Mucosa of descending colon (tissue), 3 donors: ENCODE results near the gene RAP1B. TPM values are rescaled to one million over a fixed set of nuclear protein-coding genes. Genes with fewer than 3 reads are reported as not detected.
"Not testable (repeated sequence)": the region's sequence is repeated elsewhere in the genome, so short reads cannot be mapped to it uniquely, and the experiment has no call there.

ENCODE experiments used
- ATAC-seq: fragments of 200-7000 bp; cut with Tn5 transposase; one replicate; pipeline ENCODE4 v1.9.1; 2020; ENCODE audit warnings: mild to moderate bottlenecking, moderate library complexity
- DNase-seq, 3 donors: peaks; one replicate each; pipeline ENCODE4 v3.0.0-alpha.2; 2020
- H3K36me3 ChIP-seq: fragments of 200-600 bp; one replicate; pipeline ENCODE4 v1.8.0; 2021; ENCODE audit warnings: low read depth, mild to moderate bottlenecking
- H3K4me1 ChIP-seq: fragments of 200-600 bp; one replicate; pipeline ENCODE4 v1.8.0; 2021; ENCODE audit warnings: low read depth, mild to moderate bottlenecking
- H3K4me3 ChIP-seq: fragments of 200-600 bp; one replicate; pipeline ENCODE4 v1.8.0; 2021; ENCODE audit warnings: mild to moderate bottlenecking
- H3K9me3 ChIP-seq: fragments of 200-600 bp; one replicate; pipeline ENCODE4 v1.8.0; 2021; ENCODE audit warnings: mild to moderate bottlenecking
- intact Hi-C, 2 donors: fragments of 100-400 bp; cut with DNase I in 1 of 2; cut with micrococcal nuclease in 1 of 2; formaldehyde crosslinking; loops; one replicate each; pipeline versions ENCODE4 v1.11.0 to v1.11.1; 2022; cut with DNase I, micrococcal nuclease
- total RNA-seq, 3 donors: library from RNA; stranded (reverse); fragmentation: NEBNext Ultra II Directional in 2 of 3; extraction: Animal tissue kit (Norgen Biotek cat#: 25700) in 2 of 3; gene quantifications; one replicate each; pipeline versions ENCODE4 v1.2.1 to v1.2.4, GENCODE V29; 2021 to 2023
- TF ChIP-seq, protein P1 (sequence below): fragments of 200-600 bp; IDR thresholded peaks from one replicate; pipeline ENCODE4 v1.8.0; 2022; ENCODE audit warnings: antibody characterized with exemption, mild to moderate bottlenecking
- donor health status: DM: no; HTN: no; CAD: no; lungs with moderate emphysema.
- donor health status: DM: no; HTN: no; CAD: no.
- donor health status: DM: no; HTN: yes; CAD: no.

The RAP1B gene
- total RNA-seq, 3 donors from 2014 or later: 158 to 182 (median 168) TPM

GRCh38 chr12:68667896-68668295, 57.2 kb downstream of the RAP1B start:
- H3K36me3 ChIP-seq: no peaks in the 10 kb centered on the region
- intact Hi-C loops: no loop called here
- ATAC-seq (no peak), DNase-seq (no peak)
- H3K9me3 ChIP-seq: no peaks in the 10 kb centered on the region
- TF ChIP-seq, protein P1, sequence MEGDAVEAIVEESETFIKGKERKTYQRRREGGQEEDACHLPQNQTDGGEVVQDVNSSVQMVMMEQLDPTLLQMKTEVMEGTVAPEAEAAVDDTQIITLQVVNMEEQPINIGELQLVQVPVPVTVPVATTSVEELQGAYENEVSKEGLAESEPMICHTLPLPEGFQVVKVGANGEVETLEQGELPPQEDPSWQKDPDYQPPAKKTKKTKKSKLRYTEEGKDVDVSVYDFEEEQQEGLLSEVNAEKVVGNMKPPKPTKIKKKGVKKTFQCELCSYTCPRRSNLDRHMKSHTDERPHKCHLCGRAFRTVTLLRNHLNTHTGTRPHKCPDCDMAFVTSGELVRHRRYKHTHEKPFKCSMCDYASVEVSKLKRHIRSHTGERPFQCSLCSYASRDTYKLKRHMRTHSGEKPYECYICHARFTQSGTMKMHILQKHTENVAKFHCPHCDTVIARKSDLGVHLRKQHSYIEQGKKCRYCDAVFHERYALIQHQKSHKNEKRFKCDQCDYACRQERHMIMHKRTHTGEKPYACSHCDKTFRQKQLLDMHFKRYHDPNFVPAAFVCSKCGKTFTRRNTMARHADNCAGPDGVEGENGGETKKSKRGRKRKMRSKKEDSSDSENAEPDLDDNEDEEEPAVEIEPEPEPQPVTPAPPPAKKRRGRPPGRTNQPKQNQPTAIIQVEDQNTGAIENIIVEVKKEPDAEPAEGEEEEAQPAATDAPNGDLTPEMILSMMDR: no peak
- no peaks in the 10 kb centered on the region for H3K4me1 ChIP-seq
- no peak overlapping the region for H3K4me3 ChIP-seq

GRCh38 chr12:68671179-68671578, 60.5 kb downstream of the RAP1B start:
- DNase-seq: no peak
- Histone ChIP-seq H3K9me3 (no peaks in the 10 kb centered on the region), H3K4me3 (no peak overlapping the region), H3K4me1 (no peaks in the 10 kb centered on the region), H3K36me3 (no peaks in the 10 kb centered on the region)
- no peak for ATAC-seq
- intact Hi-C loops: no loop called here
- TF ChIP-seq, protein P1: no peak

DNA sequence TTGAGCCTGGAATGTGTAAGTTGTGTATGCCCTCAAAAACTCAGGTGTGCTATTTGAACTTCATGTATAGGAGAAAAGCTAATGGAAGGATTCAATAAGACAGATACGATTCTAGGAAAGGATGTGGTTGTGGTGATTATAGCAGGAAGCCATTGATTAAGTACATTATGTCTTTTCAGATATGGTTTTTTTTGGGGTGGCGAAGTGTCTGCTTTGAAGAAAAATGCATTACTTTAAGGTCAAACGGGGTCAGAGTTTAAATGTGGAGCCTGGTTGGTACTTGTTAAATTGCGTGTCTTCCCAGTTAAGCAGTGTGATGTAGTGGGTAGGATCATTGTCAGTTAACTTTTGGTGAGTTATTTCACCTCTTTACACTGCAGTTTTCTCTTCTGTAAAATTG, 63.1 kb downstream of the RAP1B start:
- H3K4me3 ChIP-seq: no peak overlapping the region
- H3K4me1 ChIP-seq: no peaks in the 10 kb centered on the region
- H3K9me3 ChIP-seq: no peaks in the 10 kb centered on the region
- peak; percentile 41 for ATAC-seq
- intact Hi-C loops: no loop called here
- no peak for DNase-seq
- TF ChIP-seq, protein P1: no peak
- no peaks in the 10 kb centered on the region for H3K36me3 ChIP-seq

DNA sequence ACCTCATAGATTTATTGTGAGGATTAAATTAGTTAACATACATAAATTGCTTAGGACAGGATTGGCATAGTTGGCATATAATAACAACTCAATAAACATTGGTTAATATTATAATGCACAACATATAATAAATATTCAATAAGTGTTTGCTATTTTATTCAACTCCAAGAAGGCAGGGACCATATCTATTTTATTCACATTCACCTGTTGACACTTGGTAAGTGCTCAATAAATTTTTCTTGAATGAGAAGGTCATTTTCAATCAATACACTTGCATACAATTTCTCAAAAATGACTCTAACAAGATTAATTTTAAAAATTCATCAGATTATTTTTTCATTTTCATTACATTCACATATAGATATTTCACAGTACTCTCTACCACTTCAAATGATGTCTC, 63.7 kb downstream of the RAP1B start:
- no peak for DNase-seq
- TF ChIP-seq, protein P1: no peak
- Histone ChIP-seq H3K4me3 (no peak overlapping the region), H3K9me3 (no peaks in the 10 kb centered on the region), H3K4me1 (no peaks in the 10 kb centered on the region), H3K36me3 (no peaks in the 10 kb centered on the region)
- intact Hi-C loops: no loop called here
- ATAC-seq: no peak

DNA sequence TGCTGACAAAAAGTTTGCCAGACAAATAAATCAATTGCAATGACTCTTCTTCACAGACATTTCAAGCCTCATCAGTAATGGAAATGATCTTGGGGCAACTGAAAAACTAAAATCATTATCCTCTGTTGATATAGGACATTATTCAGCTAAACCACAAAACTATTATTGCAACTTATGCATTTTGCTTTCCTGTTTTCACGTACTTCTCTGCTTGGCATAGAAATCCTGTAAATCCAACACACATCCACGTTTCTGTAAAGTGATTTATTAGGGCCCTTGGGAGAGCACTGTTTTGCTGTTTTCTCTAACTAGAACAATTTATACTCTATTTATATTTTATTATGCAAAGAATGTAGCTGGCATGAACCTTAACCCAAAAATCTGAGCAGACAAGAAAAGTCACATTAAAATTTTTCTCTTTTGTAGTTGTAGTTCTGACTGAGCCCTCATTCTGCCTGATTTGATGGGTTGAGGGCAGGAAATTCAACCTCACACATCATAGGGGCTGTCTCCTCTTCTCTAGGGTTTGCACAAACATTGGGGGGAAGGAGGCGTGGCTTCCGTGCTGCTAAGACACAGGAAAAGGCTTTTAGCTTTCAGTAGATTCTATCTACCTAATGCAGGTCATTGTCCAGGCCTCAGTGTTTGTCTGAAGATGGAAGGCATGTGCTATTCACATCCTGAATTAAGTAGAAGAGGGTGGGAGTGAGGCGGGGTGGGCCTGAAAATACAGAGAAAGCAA, 64.6 kb downstream of the RAP1B start:
- Histone ChIP-seq H3K4me3 (no peak overlapping the region), H3K9me3 (no peaks in the 10 kb centered on the region), H3K4me1 (no peaks in the 10 kb centered on the region), H3K36me3 (no peaks in the 10 kb centered on the region)
- TF ChIP-seq, protein P1: no peak
- peak; percentile 73 for ATAC-seq
- peak; percentile 58 to 76 (median 67) for DNase-seq
- intact Hi-C loops: no loop called here

- ATAC-seq, H3K4me3 ChIP-seq, intact Hi-C loops, DNase-seq, H3K9me3 ChIP-seq, H3K36me3 ChIP-seq, H3K4me1 ChIP-seq: not testable (repeated sequence)
Observed at GRCh38 chr12:68676854-68677253, 66.2 kb downstream of the RAP1B start.
